Neural cell (in vitro differentiated cells): ENCODE results near the gene TENT4B.

ENCODE experiments used
- CTCF ChIP-seq: fragments of 450-650 bp; IDR thresholded peaks from 2 replicates; pipeline ENCODE4 v1.5.1; 2014; ENCODE audit warnings: antibody characterized with exemption, mild to moderate bottlenecking, moderate library complexity; ENCODE audit not compliant: poor library complexity, severe bottlenecking
- EZH2 ChIP-seq: fragments of 200-600, 300-800 bp; shearing (Covaris generic), sonication (generic); IDR thresholded peaks from 2 replicates; pipeline ENCODE4 v1.6.1; 2014; ENCODE audit warnings: antibody characterized with exemption, low read length, borderline replicate concordance, mild to moderate bottlenecking; ENCODE audit not compliant: insufficient read depth, poor library complexity, severe bottlenecking
- POLR2AphosphoS5 ChIP-seq: IDR thresholded peaks from 2 replicates; pipeline ENCODE4 v1.6.1; 2012
- RAD21 ChIP-seq: fragments of 450-650 bp; conservative IDR thresholded peaks from 2 replicates; pipeline ENCODE4 v1.6.1; 2014; ENCODE audit warnings: antibody characterized with exemption, mild to moderate bottlenecking, moderate library complexity
- REST ChIP-seq: IDR thresholded peaks from 2 replicates; pipeline ENCODE4 v1.6.1; 2012; ENCODE audit warnings: borderline replicate concordance
- SMC3 ChIP-seq: fragments of 450-650 bp; conservative IDR thresholded peaks from 2 replicates; pipeline ENCODE4 v1.6.1; 2014; ENCODE audit warnings: antibody characterized with exemption, mild to moderate bottlenecking, moderate library complexity; ENCODE audit not compliant: poor library complexity
- TAF1 ChIP-seq: IDR thresholded peaks from 2 replicates; pipeline ENCODE4 v1.6.1; 2012; ENCODE audit warnings: low read depth

GRCh38 chr16:50227120-50227519 lies 74.0 kb downstream of the TENT4B start:
- TF ChIP-seq RAD21, result no peak
- no peak for TF ChIP-seq REST
- TF ChIP-seq CTCF, result no peak
- no peak for TF ChIP-seq TAF1
- TF ChIP-seq EZH2, result no peak
- no peak for TF ChIP-seq SMC3
- no peak for TF ChIP-seq POLR2AphosphoS5
